ENCODE measurements around the gene PEX11A.

DNA sequence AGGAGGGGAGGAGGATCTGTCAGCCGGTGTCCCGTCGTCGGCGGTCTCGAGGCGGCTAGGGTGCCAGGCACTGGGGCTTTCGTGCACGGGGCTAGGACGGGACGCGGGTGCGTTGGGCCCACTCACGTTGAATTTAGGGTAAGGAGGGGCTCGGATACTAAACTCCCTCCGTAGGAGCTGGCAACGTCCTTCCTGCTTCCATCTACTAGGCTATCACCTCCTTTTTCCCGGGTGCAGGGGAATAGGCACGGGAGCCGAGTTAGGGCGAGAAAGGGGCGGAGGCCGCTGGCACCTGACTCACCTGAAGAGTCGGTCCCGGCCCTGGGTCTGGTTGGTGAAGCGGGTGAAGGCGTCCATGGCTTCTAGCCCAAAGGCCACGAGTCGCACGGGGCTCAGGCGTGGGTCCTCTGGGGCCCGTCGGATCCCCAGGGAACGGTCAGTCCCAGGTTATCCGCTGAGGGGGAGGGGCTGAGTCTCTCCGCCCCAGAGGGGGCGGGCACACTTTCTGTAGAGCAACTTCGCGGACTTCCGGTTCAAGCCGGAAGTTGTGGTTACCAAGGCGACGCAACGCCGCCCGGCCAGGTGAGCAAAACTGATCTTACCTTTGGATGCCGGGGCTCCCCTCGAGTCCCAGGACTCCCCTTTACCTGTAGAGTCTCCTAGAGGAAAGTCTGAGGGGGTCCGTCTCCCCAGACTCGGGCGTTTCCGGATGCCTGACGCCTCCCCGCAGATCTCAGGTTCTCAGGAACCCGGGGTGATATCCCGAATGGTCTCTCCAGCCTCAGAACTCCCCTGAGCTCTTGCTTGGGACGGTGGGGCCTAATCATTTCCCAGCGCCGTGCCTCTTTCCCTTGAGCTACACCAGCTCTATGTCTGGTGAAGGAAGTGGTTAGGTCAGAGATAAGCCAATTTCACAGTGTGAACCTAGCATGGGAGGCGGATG lies at the start of gene PEX11A, which contains the start of gene WDR93:
- TF ChIP-seq, protein P1, sequence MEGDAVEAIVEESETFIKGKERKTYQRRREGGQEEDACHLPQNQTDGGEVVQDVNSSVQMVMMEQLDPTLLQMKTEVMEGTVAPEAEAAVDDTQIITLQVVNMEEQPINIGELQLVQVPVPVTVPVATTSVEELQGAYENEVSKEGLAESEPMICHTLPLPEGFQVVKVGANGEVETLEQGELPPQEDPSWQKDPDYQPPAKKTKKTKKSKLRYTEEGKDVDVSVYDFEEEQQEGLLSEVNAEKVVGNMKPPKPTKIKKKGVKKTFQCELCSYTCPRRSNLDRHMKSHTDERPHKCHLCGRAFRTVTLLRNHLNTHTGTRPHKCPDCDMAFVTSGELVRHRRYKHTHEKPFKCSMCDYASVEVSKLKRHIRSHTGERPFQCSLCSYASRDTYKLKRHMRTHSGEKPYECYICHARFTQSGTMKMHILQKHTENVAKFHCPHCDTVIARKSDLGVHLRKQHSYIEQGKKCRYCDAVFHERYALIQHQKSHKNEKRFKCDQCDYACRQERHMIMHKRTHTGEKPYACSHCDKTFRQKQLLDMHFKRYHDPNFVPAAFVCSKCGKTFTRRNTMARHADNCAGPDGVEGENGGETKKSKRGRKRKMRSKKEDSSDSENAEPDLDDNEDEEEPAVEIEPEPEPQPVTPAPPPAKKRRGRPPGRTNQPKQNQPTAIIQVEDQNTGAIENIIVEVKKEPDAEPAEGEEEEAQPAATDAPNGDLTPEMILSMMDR (IDR thresholded peaks at IDR 0.05 in 4 of 5, conservative IDR thresholded peaks at IDR 0.05 in 1 of 5): no peak
- peak; percentile 51 to 65 for TF ChIP-seq POLR2A (IDR thresholded peaks at IDR 0.05)

Data from gastrocnemius medialis (tissue), 4 donors.